ENCODE results near the gene G6PD.
"Not testable (repeated sequence)": the region's sequence is repeated elsewhere in the genome, so short reads cannot be mapped to it uniquely, and the experiment has no call there.

G6PD gene

GRCh38 chrX:154546354-154547244, at the start of gene G6PD:
TSS of gene G6PD (minus strand) at chrX:154546846. CDS start at chrX:154546155, 691 bp downstream.
- DNase-seq (ENCODE audit: extremely low read depth, low read depth), result no peak

GRCh38 chrX:154595559-154596249, 49.1 kb upstream of the G6PD start:
- TF ChIP-seq, protein P1, sequence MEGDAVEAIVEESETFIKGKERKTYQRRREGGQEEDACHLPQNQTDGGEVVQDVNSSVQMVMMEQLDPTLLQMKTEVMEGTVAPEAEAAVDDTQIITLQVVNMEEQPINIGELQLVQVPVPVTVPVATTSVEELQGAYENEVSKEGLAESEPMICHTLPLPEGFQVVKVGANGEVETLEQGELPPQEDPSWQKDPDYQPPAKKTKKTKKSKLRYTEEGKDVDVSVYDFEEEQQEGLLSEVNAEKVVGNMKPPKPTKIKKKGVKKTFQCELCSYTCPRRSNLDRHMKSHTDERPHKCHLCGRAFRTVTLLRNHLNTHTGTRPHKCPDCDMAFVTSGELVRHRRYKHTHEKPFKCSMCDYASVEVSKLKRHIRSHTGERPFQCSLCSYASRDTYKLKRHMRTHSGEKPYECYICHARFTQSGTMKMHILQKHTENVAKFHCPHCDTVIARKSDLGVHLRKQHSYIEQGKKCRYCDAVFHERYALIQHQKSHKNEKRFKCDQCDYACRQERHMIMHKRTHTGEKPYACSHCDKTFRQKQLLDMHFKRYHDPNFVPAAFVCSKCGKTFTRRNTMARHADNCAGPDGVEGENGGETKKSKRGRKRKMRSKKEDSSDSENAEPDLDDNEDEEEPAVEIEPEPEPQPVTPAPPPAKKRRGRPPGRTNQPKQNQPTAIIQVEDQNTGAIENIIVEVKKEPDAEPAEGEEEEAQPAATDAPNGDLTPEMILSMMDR (IDR thresholded peaks at IDR 0.05; ENCODE audit: low read depth, low read length), result no peak
- no peak for DNase-seq (ENCODE audit: extremely low read depth, low read depth)

More at GRCh38 chrX:154546354-154547244, at the start of gene G6PD:
- TF ChIP-seq, protein P1 (IDR thresholded peaks at IDR 0.05; ENCODE audit: low read depth, low read length), result no peak

- TF ChIP-seq, protein P1 (IDR thresholded peaks at IDR 0.05; ENCODE audit: low read depth, low read length), result no peak
- no peak for DNase-seq (ENCODE audit: extremely low read depth, low read depth)
Measured at GRCh38 chrX:154594491-154594890, 47.8 kb upstream of the G6PD start.

DNA sequence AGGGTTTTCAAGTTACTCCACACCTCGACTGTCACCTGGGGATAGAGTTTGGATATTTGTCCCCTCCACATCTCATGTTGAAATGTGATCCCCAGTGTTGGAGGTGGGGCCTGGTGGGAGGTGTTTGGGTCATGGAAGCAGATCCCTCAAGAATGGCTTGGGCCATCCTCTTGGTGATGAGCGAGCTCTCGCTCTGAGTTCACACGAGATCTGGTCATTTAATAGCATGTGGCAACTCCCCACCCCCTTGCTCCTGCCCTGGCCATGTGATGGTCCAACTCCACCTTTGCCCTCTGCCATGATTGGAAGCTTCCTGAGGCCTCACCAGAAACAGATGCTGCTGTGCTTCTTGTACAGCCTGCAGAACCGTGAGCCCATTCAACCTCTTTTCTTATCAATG, 46.6 kb upstream of the G6PD start:
- TF ChIP-seq, protein P1 (IDR thresholded peaks at IDR 0.05; ENCODE audit: low read depth, low read length), result no peak
- no peak for DNase-seq (ENCODE audit: extremely low read depth, low read depth)

GRCh38 chrX:154592505-154592904, 45.9 kb upstream of the G6PD start:
- no peak for DNase-seq (ENCODE audit: extremely low read depth, low read depth)
- TF ChIP-seq, protein P1 (IDR thresholded peaks at IDR 0.05; ENCODE audit: low read depth, low read length), result no peak

DNA sequence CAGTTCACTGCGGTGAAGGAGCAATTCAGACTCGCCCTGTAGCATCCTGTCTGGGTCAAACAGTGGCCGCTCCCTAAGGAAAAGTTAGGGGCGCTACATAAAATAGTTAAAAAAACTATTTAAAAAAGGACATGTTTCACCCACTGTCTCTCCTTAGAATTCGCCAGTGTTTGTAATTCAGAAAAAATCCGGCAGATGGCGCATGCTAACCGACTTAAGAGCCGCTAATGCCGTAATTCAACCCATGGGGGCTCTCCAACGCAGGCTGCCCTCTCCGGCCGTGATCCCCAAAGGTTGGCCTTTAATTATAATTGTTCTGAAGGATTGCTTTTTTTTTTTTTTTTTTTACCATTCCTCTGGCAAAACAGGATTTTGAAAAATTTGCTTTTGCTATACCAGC, 43.8 kb upstream of the G6PD start:
- not testable (repeated sequence) for DNase-seq (ENCODE audit: extremely low read depth, low read depth)

DNA sequence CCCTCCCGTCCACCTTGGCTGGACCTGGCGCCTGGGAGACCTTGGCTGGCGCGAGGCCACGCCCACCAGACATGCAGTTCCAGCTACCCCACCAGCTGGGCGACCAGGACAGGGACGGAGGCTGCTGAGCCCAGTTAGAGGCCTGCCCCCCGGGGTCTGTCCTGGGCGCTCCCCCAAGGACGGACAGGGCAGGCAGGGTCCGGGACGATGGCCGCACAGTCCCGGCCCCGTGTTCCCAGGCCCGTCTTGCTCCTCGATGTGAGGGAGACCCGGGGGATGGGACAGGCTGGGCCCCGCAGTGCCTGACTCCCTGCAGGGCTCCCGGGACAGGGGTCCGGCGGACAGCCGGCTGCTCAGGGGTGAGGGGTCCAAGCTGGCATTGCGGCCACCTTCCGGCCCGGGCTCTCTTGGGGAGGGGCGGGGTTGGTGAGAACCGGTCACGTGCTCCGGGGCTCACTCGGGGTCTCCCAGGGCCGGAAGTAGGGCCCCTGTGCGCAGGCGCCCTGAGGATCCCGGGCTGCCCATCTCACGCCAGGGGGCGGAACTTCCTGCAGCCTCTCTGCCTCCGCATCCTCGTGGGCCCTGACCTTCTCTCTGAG, 38.0 kb upstream of the G6PD start, which contains the start of gene CTAG1A:
Gene CTAG1A (plus strand): TSS at position 549 of the 599 bp plus-strand sequence. CDS start 74 bp downstream, outside the sequence.
- DNase-seq (ENCODE audit: extremely low read depth, low read depth), result not testable (repeated sequence)

DNA sequence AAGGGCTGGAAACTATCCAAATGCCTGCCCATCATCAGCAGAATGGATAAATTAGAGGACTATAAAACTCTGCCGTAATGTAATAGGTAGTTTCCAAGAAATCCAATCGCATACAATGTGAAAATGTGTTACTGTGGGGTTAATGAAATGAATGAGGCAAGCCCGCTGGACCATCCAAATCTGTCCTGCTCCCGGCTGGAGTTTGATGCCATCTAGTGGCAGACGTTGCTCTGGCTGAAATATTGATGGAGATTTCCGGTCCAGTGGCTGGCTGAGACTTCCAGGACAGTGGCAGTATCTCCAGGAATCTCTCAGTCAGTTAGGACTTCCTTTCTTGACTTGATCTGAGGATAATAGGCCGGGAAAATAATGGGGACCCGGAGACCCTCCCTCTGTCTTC, 36.3 kb upstream of the G6PD start:
- DNase-seq (ENCODE audit: extremely low read depth, low read depth), result not testable (repeated sequence)

- not testable (repeated sequence) for DNase-seq (ENCODE audit: extremely low read depth, low read depth)
Measured at GRCh38 chrX:154575076-154575475, 28.4 kb upstream of the G6PD start.

DNA sequence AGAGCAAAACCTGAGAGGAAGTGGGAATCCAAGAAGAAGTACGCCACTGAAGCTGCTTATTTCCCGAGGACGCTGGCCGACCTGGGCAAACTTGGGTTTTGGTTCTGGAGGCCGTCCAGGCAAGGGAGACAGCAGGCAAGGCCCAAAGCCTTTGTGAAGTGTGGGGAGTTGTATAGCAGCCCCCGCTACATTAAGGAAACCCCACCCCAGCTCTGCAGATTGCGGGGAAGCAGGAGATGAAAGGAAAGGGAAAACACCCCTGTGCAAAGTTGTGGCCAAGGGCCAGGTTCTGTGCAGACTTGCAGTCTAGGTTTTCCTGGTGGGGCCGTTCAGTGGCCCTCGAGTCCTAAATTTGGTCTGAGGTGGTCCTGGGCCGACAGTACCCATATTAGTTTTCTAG, 26.4 kb upstream of the G6PD start:
- DNase-seq (ENCODE audit: extremely low read depth, low read depth), result not testable (repeated sequence)

- not testable (repeated sequence) for DNase-seq (ENCODE audit: extremely low read depth, low read depth)
Measured at GRCh38 chrX:154570361-154570760, 23.7 kb upstream of the G6PD start.

DNA sequence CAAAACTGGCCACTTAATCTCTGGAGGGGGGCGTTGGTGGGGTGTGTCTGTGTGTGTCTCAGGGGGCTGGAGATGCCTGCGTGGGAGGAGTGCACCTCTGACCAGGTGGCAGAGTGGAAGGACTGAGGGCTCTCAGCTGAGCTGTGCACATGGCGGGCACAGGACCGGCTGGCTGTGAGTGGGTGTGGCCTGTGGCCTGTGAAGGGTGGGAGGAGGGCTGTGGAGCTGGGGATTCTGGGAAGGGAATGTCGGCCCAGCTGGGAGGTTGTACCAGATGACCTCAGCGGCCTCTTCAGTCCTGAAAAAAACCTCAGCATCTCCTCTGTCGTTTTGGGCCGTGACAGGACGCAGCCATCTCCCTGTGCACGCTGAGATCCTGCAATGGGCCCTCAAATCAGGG, 15.6 kb upstream of the G6PD start:
- DNase-seq (ENCODE audit: extremely low read depth, low read depth), result not testable (repeated sequence)

DNA sequence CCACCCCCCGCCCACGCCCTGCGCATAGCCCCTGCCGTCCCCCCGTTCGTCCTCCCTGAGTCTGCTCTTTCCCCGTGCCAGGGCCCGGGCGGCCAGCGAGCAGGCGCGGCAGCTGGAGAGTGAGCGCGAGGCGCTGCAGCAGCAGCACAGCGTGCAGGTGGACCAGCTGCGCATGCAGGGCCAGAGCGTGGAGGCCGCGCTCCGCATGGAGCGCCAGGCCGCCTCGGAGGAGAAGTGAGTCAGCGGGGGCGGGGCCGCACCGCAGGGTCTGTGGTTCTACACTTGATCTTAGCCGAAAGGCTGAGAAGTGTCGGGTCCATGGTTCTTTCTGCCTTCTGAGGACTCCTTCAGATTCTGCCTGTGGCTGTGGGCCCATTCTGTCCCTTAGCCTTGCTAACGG, 13.7 kb upstream of the G6PD start:
- DNase-seq (ENCODE audit: extremely low read depth, low read depth), result not testable (repeated sequence)
